Measurements from ENCODE around the gene EPX. TPM values are rescaled to one million over a fixed set of nuclear protein-coding genes. Genes with fewer than 3 reads are reported as not detected.

EPX gene
- total RNA-seq, 4 donors from 2014 or later, result not detected

- Histone ChIP-seq H3K27ac (no peak overlapping the region), H3K36me3 (no peaks in the 10 kb centered on the region), H3K27me3 (peaks cover 7% of the 10 kb centered on the region), H3K4me1 (peaks cover 7 to 8% of the 10 kb centered on the region in 2 donors), H3K9me3 (no peaks in the 10 kb centered on the region), H3K4me3 (replicated peaks in 1 of 3) (no peak overlapping the region)
- 69% methylated on average over 3 of the region's 3 CpGs for WGBS, 2 donors
- intact Hi-C loops (cut with DNase I), result no loop called here
- no peak for DNase-seq
- no peak for TF ChIP-seq POLR2A (IDR thresholded peaks at IDR 0.05)
- TF ChIP-seq, protein P1, sequence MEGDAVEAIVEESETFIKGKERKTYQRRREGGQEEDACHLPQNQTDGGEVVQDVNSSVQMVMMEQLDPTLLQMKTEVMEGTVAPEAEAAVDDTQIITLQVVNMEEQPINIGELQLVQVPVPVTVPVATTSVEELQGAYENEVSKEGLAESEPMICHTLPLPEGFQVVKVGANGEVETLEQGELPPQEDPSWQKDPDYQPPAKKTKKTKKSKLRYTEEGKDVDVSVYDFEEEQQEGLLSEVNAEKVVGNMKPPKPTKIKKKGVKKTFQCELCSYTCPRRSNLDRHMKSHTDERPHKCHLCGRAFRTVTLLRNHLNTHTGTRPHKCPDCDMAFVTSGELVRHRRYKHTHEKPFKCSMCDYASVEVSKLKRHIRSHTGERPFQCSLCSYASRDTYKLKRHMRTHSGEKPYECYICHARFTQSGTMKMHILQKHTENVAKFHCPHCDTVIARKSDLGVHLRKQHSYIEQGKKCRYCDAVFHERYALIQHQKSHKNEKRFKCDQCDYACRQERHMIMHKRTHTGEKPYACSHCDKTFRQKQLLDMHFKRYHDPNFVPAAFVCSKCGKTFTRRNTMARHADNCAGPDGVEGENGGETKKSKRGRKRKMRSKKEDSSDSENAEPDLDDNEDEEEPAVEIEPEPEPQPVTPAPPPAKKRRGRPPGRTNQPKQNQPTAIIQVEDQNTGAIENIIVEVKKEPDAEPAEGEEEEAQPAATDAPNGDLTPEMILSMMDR (IDR thresholded peaks at IDR 0.05), result no peak
These were observed 31.0 kb upstream of the EPX start for GRCh38 chr17:58161566-58161965.

DNA sequence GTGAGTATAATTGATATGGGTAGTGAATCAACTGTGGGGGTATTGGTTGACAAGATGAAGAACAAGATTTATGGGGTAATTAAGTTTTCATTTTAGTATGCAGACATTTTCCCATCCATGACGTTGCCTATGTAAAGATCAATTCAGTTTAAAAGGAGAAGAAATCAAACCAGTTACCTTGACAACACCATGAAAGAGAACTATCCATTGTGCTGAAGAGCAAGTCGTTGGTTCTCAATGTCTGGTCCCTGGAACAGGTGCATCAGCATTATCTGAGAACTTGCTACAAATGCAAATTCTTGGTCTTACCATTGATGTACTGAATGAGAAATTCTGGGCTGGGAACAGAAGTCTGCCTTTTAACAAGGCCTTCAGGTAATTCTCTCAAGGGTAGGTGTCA is 26.5 kb upstream of the EPX start:
- no peak for TF ChIP-seq POLR2A (IDR thresholded peaks at IDR 0.05)
- intact Hi-C loops (cut with DNase I), result no loop called here
- H3K27ac ChIP-seq, result no peak overlapping the region
- 9 to 30% methylated on average over 2 of the region's 2 CpGs for WGBS, 2 donors
- H3K27me3 ChIP-seq, result no peaks in the 10 kb centered on the region
- no peak for DNase-seq
- H3K9me3 ChIP-seq, result no peaks in the 10 kb centered on the region
- H3K4me3 ChIP-seq (replicated peaks in 1 of 3), result no peak overlapping the region
- H3K4me1 ChIP-seq, result no peaks in the 10 kb centered on the region
- no peaks in the 10 kb centered on the region for H3K36me3 ChIP-seq

GRCh38 chr17:58166682-58167081 is 25.8 kb upstream of the EPX start, which contains the start of gene OR4D2:
OR4D2 (plus strand) TSS chr17:58166982; CDS start chr17:58169656, 2,674 bp downstream.
- no peak for DNase-seq
- no peak for TF ChIP-seq POLR2A (IDR thresholded peaks at IDR 0.05)
- TF ChIP-seq, protein P1 (IDR thresholded peaks at IDR 0.05), result no peak
- Histone ChIP-seq H3K27ac (no peak within 1 kb of the TSS), H3K9me3 (no peaks in the 10 kb centered on the region), H3K27me3 (no peaks in the 10 kb centered on the region), H3K36me3 (no peaks in the 10 kb centered on the region), H3K4me1 (no peaks in the 10 kb centered on the region), H3K4me3 (replicated peaks in 1 of 3) (no peak within 1 kb of the TSS)
- 60 to 62% methylated on average over 6 of the region's 6 CpGs for WGBS, 2 donors
- intact Hi-C loops (cut with DNase I), result no loop called here

GRCh38 chr17:58170622-58171021 is 21.9 kb upstream of the EPX start:
- no peaks in the 10 kb centered on the region for H3K9me3 ChIP-seq
- no peak for DNase-seq
- H3K4me1 ChIP-seq, result no peaks in the 10 kb centered on the region
- no peak overlapping the region for H3K27ac ChIP-seq
- WGBS, 2 donors, result 60 to 63% methylated on average over 4 of the region's 4 CpGs
- no peaks in the 10 kb centered on the region for H3K36me3 ChIP-seq
- no peaks in the 10 kb centered on the region for H3K27me3 ChIP-seq
- no peak overlapping the region for H3K4me3 ChIP-seq (replicated peaks in 1 of 3)
- intact Hi-C loops (cut with DNase I), result no loop called here
- TF ChIP-seq POLR2A (IDR thresholded peaks at IDR 0.05), result no peak
- TF ChIP-seq, protein P1 (IDR thresholded peaks at IDR 0.05), result no peak

DNA sequence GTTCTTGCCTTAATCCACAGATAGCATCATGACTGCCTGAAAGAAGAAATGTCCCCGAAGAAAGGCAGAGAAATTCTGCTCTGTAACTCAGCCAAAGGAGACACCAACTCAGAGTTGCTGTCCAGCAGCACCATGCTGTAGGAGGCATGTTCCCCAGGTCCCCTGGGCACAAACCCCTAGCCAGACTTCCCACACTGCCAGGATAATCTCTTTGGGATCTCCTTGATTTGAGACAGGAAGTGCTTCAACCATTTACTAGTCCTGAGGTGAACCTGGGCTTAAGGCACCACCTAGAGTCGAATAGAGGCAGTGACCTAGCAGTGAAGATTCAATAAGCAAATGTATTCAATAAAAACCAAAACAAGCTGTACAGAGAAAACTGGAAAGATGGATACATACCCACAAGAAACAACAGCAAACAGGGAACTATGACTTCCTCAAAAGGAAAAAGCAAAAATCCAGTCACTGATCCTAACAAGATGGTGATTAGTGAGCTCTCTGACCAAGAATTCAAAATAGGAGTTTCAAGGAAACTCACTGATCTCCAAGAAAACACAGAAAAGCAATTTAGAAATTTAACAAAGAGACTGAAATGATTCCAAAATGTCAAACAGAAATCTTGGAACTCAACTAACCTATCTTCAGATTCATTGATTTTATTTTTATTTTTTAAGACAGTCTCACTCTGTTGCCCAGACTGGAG is 20.0 kb upstream of the EPX start:
- H3K4me1 ChIP-seq, result no peaks in the 10 kb centered on the region
- no peak overlapping the region for H3K27ac ChIP-seq
- no peak for DNase-seq
- no peaks in the 10 kb centered on the region for H3K9me3 ChIP-seq
- no peak overlapping the region for H3K4me3 ChIP-seq (replicated peaks in 1 of 3)
- TF ChIP-seq, protein P1 (IDR thresholded peaks at IDR 0.05), result peak in 4 of 6 experiments; percentile 19 to 36 (median 28)
- TF ChIP-seq POLR2A (IDR thresholded peaks at IDR 0.05), result no peak
- 22 to 38% methylated on average over 2 of the region's 2 CpGs for WGBS, 2 donors
- intact Hi-C loops (cut with DNase I), result no loop called here
- no peaks in the 10 kb centered on the region for H3K27me3 ChIP-seq
- H3K36me3 ChIP-seq, result no peaks in the 10 kb centered on the region
